Activated naive CD4-positive, alpha-beta T cell treated with anti-CD3 and anti-CD28 coated beads for 36 hours (primary cell): Measurements from ENCODE around the gene E2F4. TPM values are rescaled to one million over a fixed set of nuclear protein-coding genes. Genes with fewer than 3 reads are reported as not detected.
A peak's percentile ranks its signal among the peaks of the same experiment; 100 is the strongest.

ENCODE experiments used
- CTCF ChIA-PET: fragments of 350-600 bp; sonication (Branson Sonifier 250); formaldehyde crosslinking; loops from one replicate; lab custom pipeline; 2021; ENCODE audit warnings: antibody characterized with exemption; lab: Charles Lee
- DNase-seq: peaks from one replicate; pipeline ENCODE4 v3.0.0-alpha.2; 2020
- H3K27ac Mint-ChIP-seq: one replicate; pipeline ENCODE4 v1.8.0; 2021; ENCODE audit warnings: mild to moderate bottlenecking, mixed read lengths
- H3K27me3 Mint-ChIP-seq: one replicate; pipeline ENCODE4 v1.8.0; 2021; ENCODE audit warnings: low read depth, mixed read lengths
- H3K36me3 Mint-ChIP-seq: one replicate; pipeline ENCODE4 v1.8.0; 2021; ENCODE audit warnings: low read depth, mixed read lengths
- H3K4me1 Mint-ChIP-seq: one replicate; pipeline ENCODE4 v1.8.0; 2021; ENCODE audit warnings: low read depth, mixed read lengths
- H3K4me3 Mint-ChIP-seq: one replicate; pipeline ENCODE4 v1.8.0; 2021; ENCODE audit warnings: mild to moderate bottlenecking, moderate library complexity, mixed read lengths
- H3K9me3 Mint-ChIP-seq: one replicate; pipeline ENCODE4 v1.8.0; 2021; ENCODE audit warnings: mixed read lengths
- intact Hi-C: fragments of 100-400 bp; cut with micrococcal nuclease; formaldehyde crosslinking; loops from one replicate; pipeline ENCODE4 v1.15.1; 2023
- total RNA-seq, 2 experiments: library from RNA; stranded (reverse); gene quantifications; one replicate each; pipeline ENCODE4 v1.2.3, GENCODE V29; 2021

Gene E2F4
- total RNA-seq, 2 experiments from 2014 or later, result 65.1 to 66.5 TPM

- peak within 1 kb of the TSS; percentile 71 for H3K4me3 Mint-ChIP-seq
These were observed 21.6 kb upstream of the E2F4 start, which contains the start of gene NOL3 for GRCh38 chr16:67170168-67170948. NOL3 (plus strand) TSS chr16:67170538.

GRCh38 chr16:67170949-67171649, 20.9 kb upstream of the E2F4 start:
- no peaks in the 10 kb centered on the region for H3K36me3 Mint-ChIP-seq
- no peaks in the 10 kb centered on the region for H3K9me3 Mint-ChIP-seq
- H3K27me3 Mint-ChIP-seq, result peaks cover 71% of the 10 kb centered on the region
- H3K4me1 Mint-ChIP-seq, result peaks cover 18% of the 10 kb centered on the region
- intact Hi-C loops, result no loop called here
- CTCF ChIA-PET, result interaction anchor here (1.0 to 3.0 kb wide), 7 partner anchors 11 to 218 kb away, joined by 3 to 16 read pairs (median 4); partner anchors contain the start of genes FBXL8 and TRADD
- DNase-seq, result no peak
- H3K4me3 Mint-ChIP-seq, result peak overlapping the region; percentile 0
- H3K27ac Mint-ChIP-seq, result no peak overlapping the region

More at GRCh38 chr16:67170168-67170948, 21.6 kb upstream of the E2F4 start, which contains the start of gene NOL3:
- CTCF ChIA-PET, result interaction anchor here (0.6 to 3.0 kb wide), 11 partner anchors 10 to 297 kb away, joined by 3 to 16 read pairs (median 4); partner anchors contain the start of genes FBXL8 and TRADD
- Mint-ChIP-seq H3K36me3 (no peaks in the 10 kb centered on the region), H3K27me3 (peaks cover 68% of the 10 kb centered on the region), H3K27ac (no peak within 1 kb of the TSS), H3K4me1 (peaks cover 19% of the 10 kb centered on the region), H3K9me3 (no peaks in the 10 kb centered on the region)
- intact Hi-C loops, result no loop called here
- peak; percentile 70 for DNase-seq

- Mint-ChIP-seq H3K4me3 (peak overlapping the region; percentile 64), H3K27ac (no peak overlapping the region), H3K27me3 (peaks cover 71% of the 10 kb centered on the region), H3K36me3 (no peaks in the 10 kb centered on the region), H3K9me3 (no peaks in the 10 kb centered on the region), H3K4me1 (peaks cover 22% of the 10 kb centered on the region)
- CTCF ChIA-PET, result interaction anchor here (1.4 kb wide), 1 partner anchor 12 kb away, joined by 4 read pairs; no protein-coding TSS in a partner anchor
- no peak for DNase-seq
- intact Hi-C loops, result no loop called here
These were observed 18.6 kb upstream of the E2F4 start for GRCh38 chr16:67173323-67173722.

- no peaks in the 10 kb centered on the region for H3K9me3 Mint-ChIP-seq
- peak; percentile 70 for DNase-seq
- no peak overlapping the region for H3K27ac Mint-ChIP-seq
- peaks cover 70% of the 10 kb centered on the region for H3K27me3 Mint-ChIP-seq
- H3K36me3 Mint-ChIP-seq, result no peaks in the 10 kb centered on the region
- peak overlapping the region; percentile 64 for H3K4me3 Mint-ChIP-seq
- H3K4me1 Mint-ChIP-seq, result peaks cover 28% of the 10 kb centered on the region
- CTCF ChIA-PET, result interaction anchor here (0.5 to 2.5 kb wide), 6 partner anchors 11 to 220 kb away, joined by 3 to 15 read pairs (median 4); no protein-coding TSS in a partner anchor
- intact Hi-C loops, result no loop called here
These were observed 17.9 kb upstream of the E2F4 start for GRCh38 chr16:67173808-67174705.

- H3K9me3 Mint-ChIP-seq, result no peaks in the 10 kb centered on the region
- peaks cover 71% of the 10 kb centered on the region for H3K27me3 Mint-ChIP-seq
- intact Hi-C loops, result no loop called here
- no peak for DNase-seq
- H3K4me1 Mint-ChIP-seq, result peaks cover 26% of the 10 kb centered on the region
- H3K27ac Mint-ChIP-seq, result no peak overlapping the region
- H3K4me3 Mint-ChIP-seq, result no peak overlapping the region
- no peaks in the 10 kb centered on the region for H3K36me3 Mint-ChIP-seq
- CTCF ChIA-PET, result interaction anchor here (0.6 to 2.5 kb wide), 9 partner anchors 9 to 221 kb away, joined by 3 to 15 read pairs (median 4); partner anchors contain the start of genes CES3 and FHOD1
These were observed 17.2 kb upstream of the E2F4 start for GRCh38 chr16:67174706-67175231.

- no peak overlapping the region for H3K4me3 Mint-ChIP-seq
- no peak overlapping the region for H3K27ac Mint-ChIP-seq
- peaks cover 57% of the 10 kb centered on the region for H3K27me3 Mint-ChIP-seq
- peaks cover 21% of the 10 kb centered on the region for H3K4me1 Mint-ChIP-seq
- H3K9me3 Mint-ChIP-seq, result no peaks in the 10 kb centered on the region
- no peak for DNase-seq
- intact Hi-C loops, result no loop called here
- no peaks in the 10 kb centered on the region for H3K36me3 Mint-ChIP-seq
- CTCF ChIA-PET, result interaction anchor here (0.6 to 2.5 kb wide), 4 partner anchors 8 to 107 kb away, joined by 3 to 15 read pairs (median 6); partner anchors contain the start of gene FHOD1
These were observed 15.3 kb upstream of the E2F4 start for GRCh38 chr16:67176662-67177061.

GRCh38 chr16:67177743-67178699, 13.9 kb upstream of the E2F4 start:
- Mint-ChIP-seq H3K9me3 (no peaks in the 10 kb centered on the region), H3K4me1 (peaks cover 21% of the 10 kb centered on the region), H3K27me3 (peaks cover 51% of the 10 kb centered on the region), H3K36me3 (no peaks in the 10 kb centered on the region), H3K27ac (no peak overlapping the region), H3K4me3 (peak overlapping the region; percentile 49)
- intact Hi-C loops, result no loop called here
- CTCF ChIA-PET, result interaction anchor here (1.0 to 1.7 kb wide), 3 partner anchors 15 to 160 kb away, joined by 3 to 7 read pairs (median 6); no protein-coding TSS in a partner anchor
- DNase-seq, result peak; percentile 54

- no peak overlapping the region for H3K27ac Mint-ChIP-seq
- intact Hi-C loops, result no loop called here
- DNase-seq, result no peak
- CTCF ChIA-PET, result interaction anchor here (0.7 to 1.6 kb wide), 2 partner anchors 11 to 17 kb away, joined by 3 to 6 read pairs; no protein-coding TSS in a partner anchor
- H3K4me1 Mint-ChIP-seq, result peaks cover 10% of the 10 kb centered on the region
- H3K36me3 Mint-ChIP-seq, result no peaks in the 10 kb centered on the region
- H3K9me3 Mint-ChIP-seq, result no peaks in the 10 kb centered on the region
- peaks cover 40% of the 10 kb centered on the region for H3K27me3 Mint-ChIP-seq
- no peak overlapping the region for H3K4me3 Mint-ChIP-seq
These were observed 12.4 kb upstream of the E2F4 start for GRCh38 chr16:67179421-67180080.

GRCh38 chr16:67180166-67180565, 11.8 kb upstream of the E2F4 start:
- H3K4me3 Mint-ChIP-seq, result no peak overlapping the region
- intact Hi-C loops, result no loop called here
- no peak overlapping the region for H3K27ac Mint-ChIP-seq
- CTCF ChIA-PET, result interaction anchor here (1.6 kb wide), 1 partner anchor 17 kb away, joined by 6 read pairs; no protein-coding TSS in a partner anchor
- no peak for DNase-seq
- H3K36me3 Mint-ChIP-seq, result no peaks in the 10 kb centered on the region
- H3K4me1 Mint-ChIP-seq, result peaks cover 13% of the 10 kb centered on the region
- H3K27me3 Mint-ChIP-seq, result peaks cover 39% of the 10 kb centered on the region
- no peaks in the 10 kb centered on the region for H3K9me3 Mint-ChIP-seq

- CTCF ChIA-PET, result no interaction called here
- Mint-ChIP-seq H3K27ac (no peak overlapping the region), H3K4me1 (peaks cover 20% of the 10 kb centered on the region), H3K4me3 (no peak overlapping the region), H3K36me3 (no peaks in the 10 kb centered on the region), H3K27me3 (peaks cover 32% of the 10 kb centered on the region), H3K9me3 (no peaks in the 10 kb centered on the region)
- no peak for DNase-seq
- intact Hi-C loops, result no loop called here
These were observed 10.6 kb upstream of the E2F4 start for GRCh38 chr16:67181346-67181745.
